ENCODE data around the gene RNF115.
"Not testable (repeated sequence)": the region's sequence is repeated elsewhere in the genome, so short reads cannot be mapped to it uniquely, and the experiment has no call there.

The RNF115 gene

GRCh38 chr1:145751491-145752037 is 72.3 kb downstream of the RNF115 start:
- Histone ChIP-seq H3K27me3 (ENCODE audit: control insufficient read depth, insufficient read depth, low read length) (no peaks in the 10 kb centered on the region), H3K4me3 (ENCODE audit: low read length) (peak overlapping the region; percentile 2), H3K4me2 (ENCODE audit: low read length) (peak overlapping the region; percentile 68), H3K9me3 (replicated peaks; ENCODE audit: low read length) (no peaks in the 10 kb centered on the region), H3K4me1 (ENCODE audit: control insufficient read depth, insufficient read depth, low read length) (peaks cover 22% of the 10 kb centered on the region), H3K9ac (ENCODE audit: low read depth, low read length) (peak overlapping the region; percentile 74), H3K36me3 (ENCODE audit: insufficient read depth, low read length) (peaks cover 43% of the 10 kb centered on the region)

DNA sequence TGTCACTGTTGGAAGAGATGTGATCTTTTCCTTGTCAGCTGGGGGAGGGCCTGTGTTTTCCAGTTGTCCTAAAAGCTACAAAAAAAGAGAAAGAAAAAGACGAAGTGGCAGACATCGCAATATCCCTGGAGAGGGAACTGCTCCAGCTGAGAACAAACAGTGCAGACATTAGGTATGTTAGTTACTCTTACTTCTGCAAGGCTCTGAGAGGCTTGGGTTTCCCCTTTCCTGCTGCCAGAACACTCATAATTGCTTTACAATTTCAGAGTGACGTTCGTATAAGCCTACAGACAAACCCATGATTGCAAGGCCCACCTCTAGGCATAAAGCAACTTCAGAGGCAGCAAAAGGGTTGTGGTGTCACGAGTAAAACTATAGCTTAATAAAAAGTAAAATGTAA is 73.5 kb downstream of the RNF115 start:
- H3K36me3 ChIP-seq (ENCODE audit: insufficient read depth, low read length): peaks cover 47% of the 10 kb centered on the region
- H3K4me3 ChIP-seq (ENCODE audit: low read length): no peak overlapping the region
- no peak overlapping the region for H3K9ac ChIP-seq (ENCODE audit: low read depth, low read length)

GRCh38 chr1:145747398-145748247 is 76.3 kb downstream of the RNF115 start:
- Histone ChIP-seq H3K9ac (ENCODE audit: low read depth, low read length) (no peak overlapping the region), H3K4me1 (ENCODE audit: control insufficient read depth, insufficient read depth, low read length) (peaks cover 19% of the 10 kb centered on the region), H3K4me3 (ENCODE audit: low read length) (no peak overlapping the region), H3K4me2 (ENCODE audit: low read length) (no peak overlapping the region), H3K27me3 (ENCODE audit: control insufficient read depth, insufficient read depth, low read length) (no peaks in the 10 kb centered on the region), H3K36me3 (ENCODE audit: insufficient read depth, low read length) (peaks cover 67% of the 10 kb centered on the region), H3K9me3 (replicated peaks; ENCODE audit: low read length) (no peaks in the 10 kb centered on the region)

More for the DNA sequence above, 73.5 kb downstream of the RNF115 start:
- no peaks in the 10 kb centered on the region for H3K27me3 ChIP-seq (ENCODE audit: control insufficient read depth, insufficient read depth, low read length)
- no peak overlapping the region for H3K4me2 ChIP-seq (ENCODE audit: low read length)
- H3K4me1 ChIP-seq (ENCODE audit: control insufficient read depth, insufficient read depth, low read length): peaks cover 22% of the 10 kb centered on the region
- no peaks in the 10 kb centered on the region for H3K9me3 ChIP-seq (replicated peaks; ENCODE audit: low read length)

- Histone ChIP-seq H3K4me2 (ENCODE audit: low read length) (no peak overlapping the region), H3K9ac (ENCODE audit: low read depth, low read length) (no peak overlapping the region), H3K4me3 (ENCODE audit: low read length) (no peak overlapping the region), H3K27me3 (ENCODE audit: control insufficient read depth, insufficient read depth, low read length) (no peaks in the 10 kb centered on the region), H3K4me1 (ENCODE audit: control insufficient read depth, insufficient read depth, low read length) (peaks cover 10% of the 10 kb centered on the region), H3K9me3 (replicated peaks; ENCODE audit: low read length) (no peaks in the 10 kb centered on the region), H3K36me3 (ENCODE audit: insufficient read depth, low read length) (peaks cover 43% of the 10 kb centered on the region)
Observed at GRCh38 chr1:145740269-145740668, 83.6 kb downstream of the RNF115 start.

DNA sequence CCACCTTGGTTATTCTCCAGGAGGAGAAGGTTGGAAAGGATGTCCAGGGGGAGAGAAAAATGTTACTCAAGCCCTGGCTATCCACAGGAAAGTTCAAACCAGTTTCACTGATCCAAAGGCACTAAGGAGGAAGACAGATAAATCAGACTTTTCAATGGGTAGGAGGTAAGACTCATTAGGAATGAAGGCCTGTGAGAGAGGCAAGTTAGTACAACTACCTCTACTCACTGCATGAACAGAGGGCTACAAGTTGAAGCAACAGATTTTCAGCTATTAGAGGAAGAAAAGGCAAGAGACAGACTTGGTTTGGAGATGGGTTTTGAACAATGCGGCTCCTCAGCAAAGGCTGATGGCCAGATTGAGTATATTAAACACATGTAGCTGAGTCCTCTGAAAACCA is 87.7 kb downstream of the RNF115 start:
- no peak overlapping the region for H3K4me2 ChIP-seq (ENCODE audit: low read length)

DNA sequence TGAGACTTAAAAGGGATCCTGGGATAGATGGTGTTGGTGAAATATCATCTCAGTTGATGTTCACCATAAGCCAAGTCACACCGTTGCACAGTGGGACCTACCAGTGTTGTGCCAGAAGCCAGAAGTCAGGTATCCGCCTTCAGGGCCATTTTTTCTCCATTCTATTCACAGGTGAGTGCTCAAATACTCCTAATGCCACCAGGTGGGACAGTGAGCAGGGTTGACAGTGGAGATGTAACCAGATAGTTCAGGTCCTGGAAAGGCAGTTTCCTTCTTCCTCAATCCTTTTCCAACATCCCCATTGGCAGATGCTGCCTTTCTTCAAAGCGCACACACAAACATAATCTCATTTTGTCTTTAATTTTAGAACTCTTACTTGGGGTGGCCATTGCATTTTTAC is 93.0 kb downstream of the RNF115 start:
- Histone ChIP-seq H3K27me3 (ENCODE audit: control insufficient read depth, insufficient read depth, low read length) (no peaks in the 10 kb centered on the region), H3K36me3 (ENCODE audit: insufficient read depth, low read length) (peaks cover 6% of the 10 kb centered on the region), H3K4me1 (ENCODE audit: control insufficient read depth, insufficient read depth, low read length) (peaks cover 20% of the 10 kb centered on the region)

More for the DNA sequence above, 87.7 kb downstream of the RNF115 start:
- Histone ChIP-seq H3K36me3 (ENCODE audit: insufficient read depth, low read length) (peaks cover 10% of the 10 kb centered on the region), H3K27me3 (ENCODE audit: control insufficient read depth, insufficient read depth, low read length) (no peaks in the 10 kb centered on the region), H3K4me1 (ENCODE audit: control insufficient read depth, insufficient read depth, low read length) (peaks cover 25% of the 10 kb centered on the region), H3K9me3 (replicated peaks; ENCODE audit: low read length) (no peaks in the 10 kb centered on the region), H3K9ac (ENCODE audit: low read depth, low read length) (no peak overlapping the region), H3K4me3 (ENCODE audit: low read length) (no peak overlapping the region)

DNA sequence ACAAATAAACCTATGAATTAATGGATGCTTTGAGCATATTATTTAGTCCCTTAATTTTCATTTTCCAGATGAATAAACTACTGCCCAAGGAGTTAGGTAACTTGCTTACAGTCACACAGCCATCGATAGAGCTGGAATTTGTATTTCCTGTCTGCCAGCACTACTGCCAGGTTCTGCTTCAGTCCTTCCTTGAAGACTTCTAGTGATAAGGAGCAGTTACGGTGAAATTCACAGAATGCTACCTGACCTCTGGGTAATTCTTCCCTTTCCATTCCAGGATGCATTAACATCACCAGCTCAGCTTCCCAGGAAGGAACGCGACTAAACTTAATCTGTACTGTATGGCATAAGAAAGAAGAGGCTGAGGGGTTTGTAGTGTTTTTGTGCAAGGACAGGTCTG is 93.4 kb downstream of the RNF115 start:
- Histone ChIP-seq H3K4me2 (ENCODE audit: low read length) (no peak overlapping the region), H3K36me3 (ENCODE audit: insufficient read depth, low read length) (peaks cover 6% of the 10 kb centered on the region), H3K27me3 (ENCODE audit: control insufficient read depth, insufficient read depth, low read length) (no peaks in the 10 kb centered on the region), H3K4me1 (ENCODE audit: control insufficient read depth, insufficient read depth, low read length) (peaks cover 20% of the 10 kb centered on the region), H3K4me3 (ENCODE audit: low read length) (no peak overlapping the region), H3K9ac (ENCODE audit: low read depth, low read length) (no peak overlapping the region), H3K9me3 (replicated peaks; ENCODE audit: low read length) (no peaks in the 10 kb centered on the region)

More for the DNA sequence above, 93.0 kb downstream of the RNF115 start:
- no peaks in the 10 kb centered on the region for H3K9me3 ChIP-seq (replicated peaks; ENCODE audit: low read length)
- no peak overlapping the region for H3K4me3 ChIP-seq (ENCODE audit: low read length)
- H3K4me2 ChIP-seq (ENCODE audit: low read length): no peak overlapping the region
- no peak overlapping the region for H3K9ac ChIP-seq (ENCODE audit: low read depth, low read length)

- peaks cover 6% of the 10 kb centered on the region for H3K36me3 ChIP-seq (ENCODE audit: insufficient read depth, low read length)
- no peak overlapping the region for H3K4me3 ChIP-seq (ENCODE audit: low read length)
- H3K4me1 ChIP-seq (ENCODE audit: control insufficient read depth, insufficient read depth, low read length): peaks cover 20% of the 10 kb centered on the region
- no peak overlapping the region for H3K4me2 ChIP-seq (ENCODE audit: low read length)
- H3K9ac ChIP-seq (ENCODE audit: low read depth, low read length): no peak overlapping the region
- no peaks in the 10 kb centered on the region for H3K9me3 ChIP-seq (replicated peaks; ENCODE audit: low read length)
- H3K27me3 ChIP-seq (ENCODE audit: control insufficient read depth, insufficient read depth, low read length): no peaks in the 10 kb centered on the region
Observed at GRCh38 chr1:145729666-145730436, 94.0 kb downstream of the RNF115 start.

- Histone ChIP-seq H3K27me3 (ENCODE audit: control insufficient read depth, insufficient read depth, low read length) (no peaks in the 10 kb centered on the region), H3K9ac (ENCODE audit: low read depth, low read length) (no peak overlapping the region), H3K4me2 (ENCODE audit: low read length) (no peak overlapping the region), H3K4me3 (ENCODE audit: low read length) (no peak overlapping the region), H3K36me3 (ENCODE audit: insufficient read depth, low read length) (peaks cover 6% of the 10 kb centered on the region), H3K4me1 (ENCODE audit: control insufficient read depth, insufficient read depth, low read length) (peaks cover 20% of the 10 kb centered on the region), H3K9me3 (replicated peaks; ENCODE audit: low read length) (no peaks in the 10 kb centered on the region)
Observed at GRCh38 chr1:145729196-145729595, 94.7 kb downstream of the RNF115 start.

DNA sequence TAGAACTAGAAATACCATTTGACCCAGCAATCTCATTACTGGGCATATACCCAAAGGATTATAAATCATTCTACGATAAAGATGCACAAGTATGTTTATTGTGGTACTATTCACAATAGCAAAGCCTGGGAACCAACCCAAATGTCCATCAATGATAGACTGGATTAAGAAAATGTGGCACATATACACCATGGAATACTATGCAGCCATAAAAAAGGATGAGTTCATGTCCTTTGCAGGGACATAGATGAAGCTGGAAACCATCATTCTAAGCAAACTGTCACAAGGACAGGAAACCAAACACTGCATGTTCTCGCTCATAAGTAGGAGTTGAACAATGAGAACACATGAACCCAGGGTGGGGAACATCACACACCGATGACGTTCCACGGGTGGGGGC is 97.7 kb downstream of the RNF115 start:
- H3K4me2 ChIP-seq (ENCODE audit: low read length); H3K9ac ChIP-seq (ENCODE audit: low read depth, low read length); H3K27me3 ChIP-seq (ENCODE audit: control insufficient read depth, insufficient read depth, low read length); H3K4me3 ChIP-seq (ENCODE audit: low read length); H3K36me3 ChIP-seq (ENCODE audit: insufficient read depth, low read length); H3K9me3 ChIP-seq (replicated peaks; ENCODE audit: low read length): not testable (repeated sequence)
- H3K4me1 ChIP-seq (ENCODE audit: control insufficient read depth, insufficient read depth, low read length): peaks cover 12% of the 10 kb centered on the region

DNA sequence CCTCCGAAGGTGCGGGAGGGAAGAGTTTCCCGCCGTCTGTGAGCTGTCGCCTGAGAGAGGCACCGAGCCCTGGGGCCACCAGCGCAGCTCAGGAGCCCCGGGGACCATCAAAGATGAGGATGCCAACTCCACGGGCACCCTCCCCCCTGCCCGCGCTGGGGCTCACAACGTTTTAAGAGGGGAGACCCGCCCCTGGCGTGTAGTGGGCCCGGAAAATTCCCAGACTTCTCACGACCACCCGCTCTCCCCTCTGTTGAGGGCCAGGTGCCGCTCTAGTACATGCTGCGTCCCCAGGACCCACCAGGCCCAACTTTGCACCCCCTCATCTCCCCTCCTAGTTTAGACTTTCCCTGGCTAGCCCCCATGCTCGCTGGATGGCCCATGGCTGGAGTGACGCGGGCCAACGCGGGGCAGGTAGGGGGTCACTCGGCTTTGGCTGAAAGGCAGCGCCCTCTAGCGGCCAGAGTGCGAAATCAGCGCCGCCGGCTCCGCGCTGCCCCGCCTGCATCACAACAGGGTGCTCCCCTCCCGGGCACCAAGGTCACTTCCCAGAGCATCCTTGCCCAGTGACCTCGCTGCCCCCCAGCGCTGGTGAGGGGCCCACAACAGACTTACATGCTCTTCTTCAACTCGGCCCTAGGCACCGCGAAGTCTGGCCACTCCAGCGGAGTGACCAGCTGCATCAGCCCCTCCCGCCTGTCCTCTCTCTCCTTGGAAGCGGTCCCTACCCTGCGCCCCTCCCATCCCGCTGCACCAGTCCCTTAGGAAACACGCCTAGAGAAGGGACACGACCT is 102.8 kb downstream of the RNF115 start:
- Histone ChIP-seq H3K4me3 (ENCODE audit: low read length) (peak overlapping the region; percentile 66), H3K36me3 (ENCODE audit: insufficient read depth, low read length) (no peaks in the 10 kb centered on the region), H3K4me1 (ENCODE audit: control insufficient read depth, insufficient read depth, low read length) (peaks cover 18% of the 10 kb centered on the region), H3K9ac (ENCODE audit: low read depth, low read length) (peak overlapping the region; percentile 81), H3K4me2 (ENCODE audit: low read length) (peak overlapping the region; percentile 93), H3K27me3 (ENCODE audit: control insufficient read depth, insufficient read depth, low read length) (no peaks in the 10 kb centered on the region), H3K9me3 (replicated peaks; ENCODE audit: low read length) (no peaks in the 10 kb centered on the region)

Measured in skeletal muscle satellite cell (primary cell).